Liver (tissue), 3 donors: ENCODE measurements around the gene NUDT4.

Experiments used
- ATF3 ChIP-seq: IDR thresholded peaks from 2 replicates; pipeline ENCODE4 v1.6.1; 2016; ENCODE audit warnings: antibody characterized with exemption
- CTCF ChIP-seq: fragments of 150-350 bp; IDR thresholded peaks from 2 replicates; pipeline ENCODE4 v1.5.1; 2017; ENCODE audit warnings: improper control_type of control experiment, low read depth, low read length; ENCODE audit not compliant: missing input control
- EGR1 ChIP-seq, 2 donors: IDR thresholded peaks; 2 replicates each; pipeline ENCODE4 v1.6.1; 2016 to 2018; ENCODE audit warnings: antibody characterized with exemption in 2 of 2, low read depth in 2 of 2
- GABPA ChIP-seq, 2 donors: IDR thresholded peaks in 1 of 2; conservative IDR thresholded peaks in 1 of 2; 2 replicates each; pipeline ENCODE4 v1.6.1; 2016; ENCODE audit warnings: antibody characterized with exemption in 2 of 2, mild to moderate bottlenecking in 1 of 2, moderate library complexity in 1 of 2
- JUND ChIP-seq, 2 donors: IDR thresholded peaks; 2 replicates each; pipeline ENCODE4 v1.6.1; 2016; ENCODE audit warnings: antibody characterized with exemption in 2 of 2
- MAX ChIP-seq: IDR thresholded peaks from 2 replicates; pipeline ENCODE4 v1.6.1; 2016; ENCODE audit warnings: antibody characterized with exemption
- RAD21 ChIP-seq, 2 donors: IDR thresholded peaks; 2 replicates each; pipeline ENCODE4 v1.6.1; 2016; ENCODE audit warnings: antibody characterized with exemption in 2 of 2, mild to moderate bottlenecking in 2 of 2
- REST ChIP-seq: IDR thresholded peaks from 2 replicates; pipeline ENCODE4 v1.6.1; 2016; ENCODE audit warnings: antibody characterized with exemption, mild to moderate bottlenecking
- RXRA ChIP-seq, 2 donors: IDR thresholded peaks; 2 replicates each; pipeline ENCODE4 v1.6.1; 2017 to 2018; ENCODE audit warnings: antibody characterized with exemption in 2 of 2, mild to moderate bottlenecking in 1 of 2
- SP1 ChIP-seq: IDR thresholded peaks from 2 replicates; pipeline ENCODE4 v1.6.1; 2018; ENCODE audit warnings: antibody characterized with exemption, mild to moderate bottlenecking
- TAF1 ChIP-seq: conservative IDR thresholded peaks from 2 replicates; pipeline ENCODE4 v1.6.1; 2016; ENCODE audit warnings: antibody characterized with exemption, mild to moderate bottlenecking
- YY1 ChIP-seq: IDR thresholded peaks from 2 replicates; pipeline ENCODE4 v1.6.1; 2016; ENCODE audit warnings: antibody characterized with exemption, mild to moderate bottlenecking
- donor health status: healthy.
- donor health status: healthy.

GRCh38 chr12:93377252-93378195 lies at the start of gene NUDT4:
- TF ChIP-seq EGR1 (IDR thresholded peaks at IDR 0.05; ENCODE audit: low read depth in 2 of 2) = peak; percentile 48 to 83
- TF ChIP-seq CTCF = peak; percentile 1
- TF ChIP-seq REST = peak; percentile 89
- no peak for TF ChIP-seq TAF1
- peak; percentile 31 for TF ChIP-seq MAX
- no peak for TF ChIP-seq JUND (IDR thresholded peaks at IDR 0.05)
- TF ChIP-seq YY1 = no peak
- no peak for TF ChIP-seq RAD21 (IDR thresholded peaks at IDR 0.05)
- TF ChIP-seq ATF3 = no peak
- TF ChIP-seq GABPA (IDR thresholded peaks at IDR 0.05 in 1 of 2, conservative IDR thresholded peaks at IDR 0.05 in 1 of 2) = no peak
- TF ChIP-seq SP1 = no peak
- peak in 1 of 2 donors; percentile 9 for TF ChIP-seq RXRA (IDR thresholded peaks at IDR 0.05)
